AG20443 (cell line): ENCODE data around the gene PHPT1.
"Not testable (repeated sequence)": the region's sequence is repeated elsewhere in the genome, so short reads cannot be mapped to it uniquely, and the experiment has no call there.

ENCODE experiments used
- DNase-seq: peaks from one replicate; pipeline ENCODE4 v3.0.0; 2012; ENCODE audit warnings: low spot score, mixed read lengths

Gene PHPT1

DNA sequence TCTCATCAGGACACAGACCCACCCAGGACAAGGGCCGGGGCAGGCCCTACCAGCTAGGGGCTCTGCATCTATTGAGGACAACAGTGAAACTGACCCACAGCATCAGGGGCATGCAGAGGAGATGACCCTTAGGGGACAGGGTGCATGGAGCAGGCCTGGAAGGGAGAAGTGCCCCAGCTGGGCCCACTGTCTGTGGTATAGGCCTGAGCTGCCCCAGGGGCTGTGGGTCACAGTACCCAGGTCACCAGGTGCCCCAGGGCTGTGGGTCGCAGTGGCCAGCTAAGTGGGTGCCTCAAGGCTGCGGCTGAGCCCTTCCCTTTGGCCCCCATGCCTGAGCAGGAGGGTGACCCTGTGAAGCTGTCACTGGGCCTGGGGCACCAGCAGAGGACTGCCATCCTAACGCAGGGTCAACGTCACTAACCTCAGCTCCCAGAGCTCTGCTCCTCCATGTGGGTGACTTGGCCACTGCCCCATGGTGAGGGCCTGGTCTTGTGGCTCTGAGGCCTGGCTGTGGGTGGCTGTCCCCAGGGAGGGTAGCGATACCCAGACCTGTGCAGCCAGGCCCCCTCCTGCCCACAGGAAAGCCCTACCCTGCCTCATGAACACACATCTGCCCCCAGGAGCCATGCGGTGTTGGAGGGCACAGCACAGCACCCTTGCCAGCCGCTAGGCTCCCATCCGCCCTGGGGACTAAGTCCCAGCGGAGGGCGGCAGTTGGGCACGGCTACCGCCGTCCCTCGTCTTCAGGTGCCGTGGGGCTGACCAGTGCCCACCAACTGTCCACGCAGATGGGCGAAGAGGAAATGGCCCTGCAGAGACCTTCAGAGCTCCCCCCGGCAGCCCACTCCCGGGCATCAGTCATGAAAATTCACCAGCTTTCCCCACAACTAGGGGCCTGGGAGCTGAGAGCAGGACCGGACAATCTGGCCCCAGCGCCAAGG, 12.0 kb downstream of the PHPT1 start:
- no peak for DNase-seq

DNA sequence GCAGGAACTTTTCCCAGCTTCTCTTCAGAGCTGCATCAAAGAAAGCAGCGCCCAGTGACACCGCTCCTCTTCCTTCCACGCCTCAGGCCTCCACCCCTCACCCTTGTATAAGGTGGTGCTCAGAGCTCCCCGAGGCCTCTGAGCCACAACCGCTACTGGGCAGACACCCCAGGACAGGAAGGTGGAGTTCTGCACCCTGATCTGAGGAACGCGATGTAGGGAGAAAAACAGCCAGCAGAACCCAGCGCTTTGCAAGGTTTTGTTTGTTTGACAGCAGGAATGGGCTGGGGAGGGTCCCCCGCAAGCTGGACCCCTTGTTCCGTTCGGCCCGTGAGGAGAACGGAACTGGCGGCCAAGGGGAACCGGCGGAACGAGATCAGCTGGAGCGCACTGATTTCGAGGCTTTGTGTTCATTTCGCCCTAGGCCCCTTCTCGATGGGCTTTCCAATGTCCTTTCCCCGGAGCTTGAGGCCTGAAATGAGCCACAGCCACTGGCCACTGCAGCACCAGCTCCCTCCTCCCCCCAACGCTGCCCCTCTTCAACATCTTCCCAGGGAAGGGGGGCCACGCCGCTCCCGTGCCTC, 12.8 kb downstream of the PHPT1 start:
- DNase-seq, result no peak

DNA sequence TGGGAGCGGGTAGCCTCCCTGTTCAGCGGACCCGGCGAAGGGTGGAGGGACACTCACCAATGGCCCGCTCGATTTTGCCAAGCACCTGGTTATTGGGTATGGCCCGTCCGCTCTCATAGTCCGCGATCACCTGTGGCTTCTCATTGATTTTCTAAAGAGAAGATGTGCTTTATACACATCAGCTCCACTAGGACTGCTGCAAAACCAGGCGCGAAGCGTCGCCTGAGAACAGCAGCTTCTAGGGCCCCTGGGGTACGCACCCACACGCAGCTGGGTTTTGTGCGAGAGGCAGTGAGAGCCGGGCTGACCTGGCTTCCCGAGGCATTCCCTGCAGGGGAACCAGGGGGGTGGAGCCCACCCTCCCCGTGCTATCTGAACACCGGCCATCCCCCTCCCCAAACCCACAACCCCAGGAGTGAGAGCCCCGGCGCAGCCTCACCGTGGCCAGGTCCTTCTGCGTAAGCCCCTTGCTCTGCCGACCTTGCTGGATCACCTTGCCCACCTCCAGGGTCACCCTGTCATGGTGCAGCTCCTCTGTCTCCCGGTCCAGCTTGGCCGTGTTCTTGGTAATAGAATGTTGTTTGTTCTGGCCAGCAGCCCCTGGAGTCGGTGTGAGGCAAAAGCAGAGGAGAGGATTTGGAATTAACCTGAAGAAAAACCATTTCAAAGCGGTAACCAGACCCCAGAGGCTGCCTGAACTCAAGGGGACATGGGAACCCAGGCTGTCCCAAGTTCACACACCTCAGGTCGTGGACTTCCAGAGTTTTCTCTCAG, 13.8 kb downstream of the PHPT1 start:
- DNase-seq, result no peak

DNA sequence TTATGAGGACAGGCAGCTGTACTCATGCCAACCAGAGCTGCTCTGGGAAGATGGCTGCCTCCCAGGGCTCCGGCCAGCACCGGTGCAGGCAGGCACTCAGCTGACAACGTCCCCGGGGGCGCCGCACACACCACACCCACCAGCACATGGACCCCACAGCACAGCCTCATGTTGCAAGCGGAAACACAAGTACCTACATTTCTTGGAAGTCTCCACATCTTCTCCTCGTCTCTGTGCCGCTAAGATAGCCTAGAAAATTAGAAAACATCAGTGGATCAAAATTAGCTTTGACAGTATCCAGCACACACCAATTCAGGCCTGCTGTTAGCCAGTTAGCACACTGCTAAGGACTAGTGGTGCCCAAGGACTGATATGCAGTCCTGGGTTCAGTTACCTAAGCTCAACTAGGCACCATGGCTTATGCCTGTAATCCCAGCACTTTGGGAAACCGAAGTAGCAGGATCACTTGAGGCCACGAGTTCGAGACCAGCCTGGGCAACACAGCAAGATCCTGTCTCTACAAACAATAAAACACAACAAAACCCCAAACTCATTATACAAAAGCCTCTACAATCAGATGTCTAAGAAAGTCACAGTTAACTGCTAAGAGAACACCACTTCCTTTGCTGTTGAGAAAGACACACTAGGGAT, 14.5 kb downstream of the PHPT1 start:
- DNase-seq, result no peak

GRCh38 chr9:136865041-136865767, 16.0 kb downstream of the PHPT1 start:
- no peak for DNase-seq

DNA sequence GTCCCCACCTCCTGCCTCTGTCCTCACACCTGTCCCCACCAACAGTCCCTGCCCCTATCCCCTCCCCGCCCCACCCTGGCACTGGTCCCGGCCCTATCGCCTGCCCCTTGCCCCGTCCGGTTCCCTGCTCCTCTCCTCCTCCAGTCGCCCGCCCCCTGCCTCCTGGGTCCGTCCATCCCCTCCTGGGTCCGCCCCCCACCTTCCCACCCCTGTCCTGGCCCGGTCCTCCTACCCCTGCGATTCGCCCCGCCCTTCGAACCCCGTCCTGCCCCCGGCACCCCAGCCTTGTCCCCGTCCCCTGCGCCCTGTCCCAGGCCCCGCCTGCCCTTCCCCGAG, 16.5 kb downstream of the PHPT1 start:
- DNase-seq, result no peak

DNA sequence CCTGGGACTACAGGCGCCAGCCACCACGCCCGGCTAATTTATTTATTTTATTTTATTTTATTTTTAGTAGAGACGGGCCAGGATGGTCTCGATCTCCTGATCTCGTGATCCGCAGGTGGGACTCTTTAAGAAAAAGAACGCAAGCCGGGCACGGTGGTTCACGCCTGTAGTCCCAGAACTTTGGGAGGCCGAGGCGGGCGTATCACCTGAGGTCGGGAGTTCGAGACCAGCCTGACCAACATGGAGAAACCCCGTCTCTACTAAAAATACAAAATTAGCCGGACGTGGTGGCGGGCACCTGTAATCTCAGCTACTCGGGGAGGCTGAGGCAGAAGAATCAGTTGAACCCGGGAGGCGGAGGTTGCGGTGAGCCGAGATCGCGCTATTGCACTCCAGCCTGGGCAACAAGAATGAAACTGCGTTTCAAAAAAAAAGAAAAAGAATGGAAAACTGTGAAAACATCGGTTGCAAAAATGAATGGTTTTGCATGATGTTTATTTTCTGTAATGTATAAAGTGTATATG, 17.8 kb downstream of the PHPT1 start:
- DNase-seq, result not testable (repeated sequence)

GRCh38 chr9:136867480-136867879, 18.3 kb downstream of the PHPT1 start:
- DNase-seq, result no peak

DNA sequence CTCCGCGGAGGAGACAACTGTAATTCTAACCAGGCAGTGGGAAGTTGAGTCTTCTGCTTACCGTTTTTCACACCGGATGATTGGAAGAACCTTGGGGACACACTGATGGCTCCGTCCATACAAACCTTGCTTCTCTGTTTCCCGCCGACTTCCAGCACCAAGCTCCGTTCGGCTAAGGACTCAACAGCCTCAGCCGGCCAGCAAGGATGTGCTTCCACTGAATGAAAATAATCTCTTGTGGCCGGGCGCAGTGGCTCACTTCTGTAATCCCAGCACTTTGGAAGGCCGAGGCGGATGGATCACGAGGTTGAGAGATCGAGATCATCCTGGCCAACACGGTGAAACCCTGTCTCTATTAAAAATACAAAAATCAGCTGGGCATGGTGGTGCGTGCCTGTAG, 18.7 kb downstream of the PHPT1 start:
- DNase-seq, result no peak

DNA sequence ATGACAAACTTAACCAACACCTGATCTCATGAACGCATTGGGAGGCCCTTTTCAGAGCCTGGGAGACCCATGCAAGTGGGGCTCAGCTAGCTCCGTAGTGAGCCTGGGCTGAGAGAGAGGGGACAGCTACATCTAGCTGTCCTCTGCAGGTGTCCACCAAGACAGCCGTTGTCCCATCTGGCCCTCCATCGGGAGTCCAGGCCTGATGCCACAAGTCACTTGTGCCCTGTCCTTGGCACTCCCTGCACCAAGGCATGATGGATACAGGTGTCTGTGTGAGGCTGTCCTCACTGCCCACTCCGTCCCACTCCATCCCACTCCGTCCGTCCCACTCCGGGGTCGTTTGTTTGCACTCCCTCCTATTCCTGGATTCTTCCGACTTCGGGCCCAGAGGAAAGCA, 19.4 kb downstream of the PHPT1 start:
- DNase-seq, result no peak

DNA sequence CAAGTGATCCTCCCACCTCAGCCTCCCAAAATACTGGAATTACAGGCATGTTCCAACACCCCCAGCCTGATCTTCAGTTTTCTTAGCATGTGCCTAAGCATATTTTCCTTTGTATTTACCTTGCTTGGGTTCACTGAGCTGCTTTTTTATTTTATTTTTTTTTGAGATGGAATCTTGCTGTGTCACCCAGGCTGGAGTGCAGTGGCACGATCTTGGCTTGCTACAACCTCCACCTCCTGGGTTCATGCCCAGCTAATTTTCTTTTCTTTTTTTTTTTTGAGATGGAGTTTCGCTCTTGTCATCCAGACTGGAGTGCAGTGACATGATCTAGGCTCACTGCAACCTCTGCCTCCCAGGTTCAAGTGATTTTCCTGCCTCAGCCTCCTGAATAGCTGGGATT, 20.4 kb downstream of the PHPT1 start:
- not testable (repeated sequence) for DNase-seq

DNA sequence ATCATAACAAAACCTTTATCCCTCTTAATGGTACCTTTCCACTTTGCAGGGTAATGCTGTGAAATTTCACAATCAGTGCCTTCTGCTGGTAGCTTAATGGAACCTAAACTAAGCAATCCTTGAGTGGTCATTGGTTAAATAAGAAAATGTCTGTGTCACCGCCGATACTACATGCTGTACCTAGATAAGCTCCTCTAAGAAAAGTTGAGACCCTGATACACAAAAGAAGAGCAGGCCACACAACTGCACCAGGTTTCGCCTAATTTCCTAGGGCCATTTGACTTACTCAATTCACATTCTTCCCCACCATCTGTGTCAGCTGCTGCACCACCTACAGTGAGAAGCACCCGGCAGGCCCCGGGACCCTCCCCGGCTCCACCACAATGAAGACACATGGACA, 25.9 kb downstream of the PHPT1 start:
- DNase-seq, result no peak

GRCh38 chr9:136876476-136876875, 27.3 kb downstream of the PHPT1 start:
- no peak for DNase-seq

DNA sequence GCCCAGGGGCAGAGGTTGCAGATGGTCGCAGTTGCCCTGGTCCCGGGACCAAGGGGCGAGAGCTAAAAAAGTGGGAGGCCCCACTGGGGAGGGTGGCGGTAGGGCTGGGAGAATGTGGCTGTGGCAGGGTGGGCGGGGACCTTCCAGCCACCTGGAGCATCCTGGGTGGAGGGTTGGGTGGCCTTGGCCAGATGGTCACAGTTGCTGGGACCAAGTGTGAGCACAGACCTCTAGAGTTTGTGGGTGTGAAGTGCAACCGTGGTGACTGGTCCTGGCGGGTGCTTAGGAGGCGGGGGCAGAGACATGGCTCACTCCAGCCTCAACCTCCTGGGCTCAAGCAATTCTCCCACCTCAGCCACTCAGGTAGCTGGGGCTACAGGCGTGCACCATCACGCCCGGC, 31.4 kb downstream of the PHPT1 start:
- no peak for DNase-seq

DNA sequence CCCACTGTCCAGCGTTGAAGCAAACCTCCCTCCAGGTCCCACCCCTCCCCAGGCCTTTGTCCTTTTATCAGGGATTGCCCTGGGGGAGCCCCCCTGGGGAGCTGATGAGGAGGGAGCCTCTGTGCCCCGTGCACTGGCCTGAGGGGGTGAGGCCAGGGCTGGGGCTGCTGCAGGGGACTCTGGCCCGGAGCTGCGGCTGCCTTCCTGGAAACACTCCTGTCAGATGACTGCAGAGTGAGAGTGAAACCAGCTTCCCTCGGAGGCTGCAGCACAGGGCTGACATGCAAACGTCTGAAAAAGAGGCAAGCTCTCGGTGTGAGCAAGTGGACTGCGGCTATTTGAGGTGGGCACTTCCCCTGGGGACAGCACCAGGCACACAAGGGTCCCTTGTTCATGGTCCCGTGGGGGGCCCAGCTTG, 32.5 kb downstream of the PHPT1 start:
- peak; percentile 57 for DNase-seq

- peak; percentile 88 for DNase-seq
Measured at GRCh38 chr9:136882109-136882946, 33.1 kb downstream of the PHPT1 start.

DNA sequence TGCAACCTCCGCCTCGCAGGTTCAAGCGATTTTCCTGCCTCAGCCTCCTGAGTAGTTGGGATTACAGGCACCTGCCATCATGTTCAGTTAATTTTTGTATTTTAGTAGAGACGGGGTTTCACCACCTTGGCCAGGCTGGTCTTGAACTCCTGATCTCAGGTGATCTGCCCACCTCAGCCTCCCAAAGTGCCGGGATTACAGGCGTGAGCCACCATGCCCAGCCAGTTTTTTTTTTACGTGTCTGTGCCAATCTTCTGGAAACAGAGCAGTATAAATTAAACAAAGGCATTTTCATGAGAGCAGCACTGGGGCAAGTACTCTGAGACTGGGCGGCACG, 33.7 kb downstream of the PHPT1 start:
- not testable (repeated sequence) for DNase-seq

DNA sequence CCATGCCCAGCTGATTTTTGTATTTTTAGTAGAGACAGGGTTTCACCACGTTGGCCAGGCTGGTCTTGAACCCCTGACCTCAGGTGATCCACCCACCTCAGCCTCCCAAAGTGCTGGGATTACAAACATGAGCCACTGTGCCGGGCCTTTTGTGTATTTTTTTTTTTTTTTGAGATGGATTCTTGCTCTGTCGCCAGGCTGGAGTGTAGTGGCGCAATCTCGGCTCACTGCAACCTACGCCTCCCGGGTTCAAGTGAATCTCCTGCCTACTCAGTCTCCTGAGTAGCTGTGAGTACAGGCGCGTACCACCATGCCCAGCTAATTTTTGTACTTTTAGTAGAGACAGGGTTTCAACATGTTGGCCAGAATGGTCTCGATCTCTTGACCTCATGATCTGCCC, 34.5 kb downstream of the PHPT1 start:
- DNase-seq, result not testable (repeated sequence)

DNA sequence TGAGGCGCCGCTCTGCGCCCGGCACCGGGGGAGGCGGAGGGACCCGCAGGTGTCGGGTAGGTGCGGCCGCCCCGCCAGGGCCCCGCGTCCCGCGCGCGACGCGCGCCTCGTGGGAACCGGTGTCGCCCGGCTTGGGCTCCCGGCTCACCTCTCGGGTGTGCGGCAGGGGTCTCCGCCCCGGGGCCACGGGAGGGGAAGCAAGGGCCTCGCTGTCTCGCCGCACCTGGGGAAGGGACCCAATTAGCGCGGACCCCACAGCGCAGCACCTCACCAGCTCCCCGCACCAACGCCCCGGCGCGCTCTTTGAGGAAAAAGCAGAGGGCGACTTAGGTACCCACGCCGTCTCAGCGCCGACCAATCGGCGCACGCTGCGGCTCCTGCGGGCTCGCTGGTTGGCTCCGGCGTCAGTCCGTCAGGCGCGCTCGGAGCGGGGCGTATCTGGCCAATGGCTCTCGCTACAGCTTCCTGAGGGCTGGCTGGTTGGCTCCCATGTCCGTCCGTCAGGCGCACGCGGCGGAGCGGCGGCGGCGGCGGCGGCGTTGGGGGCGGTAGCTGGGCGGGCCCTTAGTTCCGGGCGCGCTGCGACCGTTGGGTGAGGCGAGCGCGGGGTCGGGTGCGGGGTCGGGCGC, 36.9 kb downstream of the PHPT1 start, which contains the start of gene TRAF2:
Gene TRAF2 (plus strand): TSS at position 567 of the 629 bp plus-strand sequence. CDS start 12,225 bp downstream, outside the sequence.
- peak; percentile 100 for DNase-seq
